ENCODE data around the gene CELA2B.

- TF ChIP-seq NR3C1 (IDR thresholded peaks at IDR 0.05) (no peak), POLR2A (IDR thresholded peaks at IDR 0.05; ENCODE audit: low read length) (no peak), ZSCAN20 (CRISPR knock-in tag; IDR thresholded peaks at IDR 0.05) (no peak), FOSL2 (IDR thresholded peaks at IDR 0.05) (no peak), FOSL2 (CRISPR knock-in tag; IDR thresholded peaks at IDR 0.05) (no peak), GATA3 (IDR thresholded peaks at IDR 0.05; ENCODE audit: borderline replicate concordance) (no peak), RFX5 (IDR thresholded peaks at IDR 0.05) (no peak)
- TF ChIP-seq, protein P1, sequence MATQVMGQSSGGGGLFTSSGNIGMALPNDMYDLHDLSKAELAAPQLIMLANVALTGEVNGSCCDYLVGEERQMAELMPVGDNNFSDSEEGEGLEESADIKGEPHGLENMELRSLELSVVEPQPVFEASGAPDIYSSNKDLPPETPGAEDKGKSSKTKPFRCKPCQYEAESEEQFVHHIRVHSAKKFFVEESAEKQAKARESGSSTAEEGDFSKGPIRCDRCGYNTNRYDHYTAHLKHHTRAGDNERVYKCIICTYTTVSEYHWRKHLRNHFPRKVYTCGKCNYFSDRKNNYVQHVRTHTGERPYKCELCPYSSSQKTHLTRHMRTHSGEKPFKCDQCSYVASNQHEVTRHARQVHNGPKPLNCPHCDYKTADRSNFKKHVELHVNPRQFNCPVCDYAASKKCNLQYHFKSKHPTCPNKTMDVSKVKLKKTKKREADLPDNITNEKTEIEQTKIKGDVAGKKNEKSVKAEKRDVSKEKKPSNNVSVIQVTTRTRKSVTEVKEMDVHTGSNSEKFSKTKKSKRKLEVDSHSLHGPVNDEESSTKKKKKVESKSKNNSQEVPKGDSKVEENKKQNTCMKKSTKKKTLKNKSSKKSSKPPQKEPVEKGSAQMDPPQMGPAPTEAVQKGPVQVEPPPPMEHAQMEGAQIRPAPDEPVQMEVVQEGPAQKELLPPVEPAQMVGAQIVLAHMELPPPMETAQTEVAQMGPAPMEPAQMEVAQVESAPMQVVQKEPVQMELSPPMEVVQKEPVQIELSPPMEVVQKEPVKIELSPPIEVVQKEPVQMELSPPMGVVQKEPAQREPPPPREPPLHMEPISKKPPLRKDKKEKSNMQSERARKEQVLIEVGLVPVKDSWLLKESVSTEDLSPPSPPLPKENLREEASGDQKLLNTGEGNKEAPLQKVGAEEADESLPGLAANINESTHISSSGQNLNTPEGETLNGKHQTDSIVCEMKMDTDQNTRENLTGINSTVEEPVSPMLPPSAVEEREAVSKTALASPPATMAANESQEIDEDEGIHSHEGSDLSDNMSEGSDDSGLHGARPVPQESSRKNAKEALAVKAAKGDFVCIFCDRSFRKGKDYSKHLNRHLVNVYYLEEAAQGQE (IDR thresholded peaks at IDR 0.05), result no peak
- TF ChIP-seq, protein P2, sequence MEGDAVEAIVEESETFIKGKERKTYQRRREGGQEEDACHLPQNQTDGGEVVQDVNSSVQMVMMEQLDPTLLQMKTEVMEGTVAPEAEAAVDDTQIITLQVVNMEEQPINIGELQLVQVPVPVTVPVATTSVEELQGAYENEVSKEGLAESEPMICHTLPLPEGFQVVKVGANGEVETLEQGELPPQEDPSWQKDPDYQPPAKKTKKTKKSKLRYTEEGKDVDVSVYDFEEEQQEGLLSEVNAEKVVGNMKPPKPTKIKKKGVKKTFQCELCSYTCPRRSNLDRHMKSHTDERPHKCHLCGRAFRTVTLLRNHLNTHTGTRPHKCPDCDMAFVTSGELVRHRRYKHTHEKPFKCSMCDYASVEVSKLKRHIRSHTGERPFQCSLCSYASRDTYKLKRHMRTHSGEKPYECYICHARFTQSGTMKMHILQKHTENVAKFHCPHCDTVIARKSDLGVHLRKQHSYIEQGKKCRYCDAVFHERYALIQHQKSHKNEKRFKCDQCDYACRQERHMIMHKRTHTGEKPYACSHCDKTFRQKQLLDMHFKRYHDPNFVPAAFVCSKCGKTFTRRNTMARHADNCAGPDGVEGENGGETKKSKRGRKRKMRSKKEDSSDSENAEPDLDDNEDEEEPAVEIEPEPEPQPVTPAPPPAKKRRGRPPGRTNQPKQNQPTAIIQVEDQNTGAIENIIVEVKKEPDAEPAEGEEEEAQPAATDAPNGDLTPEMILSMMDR (IDR thresholded peaks at IDR 0.05), result no peak
Measured at GRCh38 chr1:15436881-15437442, 38.9 kb upstream of the CELA2B start.

All from A549 (cell line).